Measurements from ENCODE around the gene SART3.
"Not testable (repeated sequence)": the region's sequence is repeated elsewhere in the genome, so short reads cannot be mapped to it uniquely, and the experiment has no call there.

Gene SART3

DNA sequence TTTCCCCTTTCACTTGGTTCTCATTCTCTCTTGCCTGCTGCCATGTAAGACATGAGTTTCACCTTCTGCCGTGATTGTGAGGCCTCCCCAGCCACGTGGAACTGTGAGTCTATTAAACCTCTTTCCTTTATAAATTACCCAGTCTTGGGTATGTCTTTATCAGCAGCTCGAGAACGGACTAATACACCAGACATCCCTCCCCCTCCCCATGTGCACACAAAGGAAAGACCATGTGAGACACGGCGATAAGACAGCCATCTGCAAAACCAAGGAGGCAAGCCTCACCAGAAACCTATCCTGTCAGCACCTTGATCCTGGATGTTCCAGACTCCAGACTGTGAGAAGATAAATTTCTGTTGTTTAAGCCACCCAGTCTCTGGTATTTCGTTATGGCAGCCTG, 75.6 kb downstream of the SART3 start:
- not testable (repeated sequence) for DNase-seq

DNA sequence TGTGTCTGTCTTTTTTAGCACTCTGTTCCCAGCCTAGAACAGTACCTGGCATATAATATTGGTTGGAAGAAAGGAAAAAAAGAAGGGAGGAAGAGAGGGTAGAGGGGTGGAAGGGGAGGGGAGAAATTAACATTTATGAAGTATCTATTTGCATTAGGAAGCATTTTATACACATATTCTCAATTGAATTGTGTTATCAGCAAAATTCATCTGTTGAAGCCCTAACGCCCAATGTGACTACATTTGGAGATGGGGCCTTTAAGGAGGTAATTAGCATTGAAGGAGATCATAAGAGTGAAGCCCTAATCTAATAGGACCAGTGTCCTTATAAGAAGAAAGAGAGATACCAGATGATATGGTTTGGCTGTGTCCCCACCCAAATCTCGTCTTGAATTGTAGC, 76.1 kb downstream of the SART3 start:
- no peak for DNase-seq

DNA sequence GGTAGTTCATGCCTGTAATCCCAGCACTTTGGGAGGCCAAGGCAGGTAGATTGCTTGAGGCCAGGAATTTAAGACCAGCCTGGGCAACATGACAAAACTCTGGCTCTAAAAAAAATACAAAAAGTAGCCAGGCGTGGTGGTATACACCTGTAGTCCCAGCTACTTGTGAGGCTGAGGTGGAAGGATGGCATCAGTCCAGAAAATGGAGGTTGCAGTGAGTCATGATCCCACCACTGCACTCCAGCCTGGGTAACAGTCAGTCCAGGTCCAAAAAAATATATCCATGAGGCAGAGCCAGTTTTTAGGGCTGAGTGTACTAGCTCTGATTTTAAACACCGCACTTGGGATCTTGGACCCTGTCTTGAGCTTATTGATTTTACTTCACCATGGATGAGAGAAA, 76.5 kb downstream of the SART3 start:
- DNase-seq = no peak

DNA sequence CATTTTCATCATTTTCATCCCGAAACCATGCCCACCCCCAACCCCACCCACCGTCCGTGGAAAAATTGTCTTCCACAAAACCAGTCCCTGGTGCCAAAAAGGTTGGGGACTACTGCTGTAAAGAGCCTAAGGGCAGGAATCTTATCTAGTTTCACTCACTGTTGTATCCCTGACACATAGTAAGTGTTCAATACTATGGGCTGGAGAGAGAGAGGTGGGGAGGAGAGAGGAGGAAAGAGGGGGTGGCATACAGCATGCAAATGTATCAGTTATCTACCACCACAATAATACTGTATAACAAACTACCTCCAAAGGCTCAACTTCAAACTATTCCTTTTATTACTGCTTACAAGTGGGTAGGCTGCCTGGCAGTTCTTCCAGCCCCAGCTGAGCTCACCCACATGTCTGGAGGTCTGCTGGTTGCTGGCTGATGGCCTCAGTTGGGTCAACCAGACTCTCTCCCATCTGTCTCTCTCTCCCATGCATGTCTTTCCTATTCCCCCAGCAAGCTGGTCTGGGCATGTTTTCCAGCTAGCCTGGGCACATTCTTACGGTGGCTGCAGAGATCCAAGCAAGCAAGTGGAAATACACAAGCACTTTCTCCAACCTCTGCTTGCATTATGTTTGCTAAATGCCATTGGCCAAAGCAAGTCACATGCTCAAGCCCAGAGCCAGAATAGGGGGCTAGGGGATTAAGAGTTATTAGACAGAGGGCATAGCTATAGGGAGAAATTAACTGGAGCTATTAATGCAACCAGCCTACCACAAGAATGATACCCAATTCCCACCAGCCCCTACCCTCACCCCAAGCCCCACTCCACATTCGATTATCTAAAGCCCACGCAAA, 77.5 kb downstream of the SART3 start:
- DNase-seq = no peak

DNA sequence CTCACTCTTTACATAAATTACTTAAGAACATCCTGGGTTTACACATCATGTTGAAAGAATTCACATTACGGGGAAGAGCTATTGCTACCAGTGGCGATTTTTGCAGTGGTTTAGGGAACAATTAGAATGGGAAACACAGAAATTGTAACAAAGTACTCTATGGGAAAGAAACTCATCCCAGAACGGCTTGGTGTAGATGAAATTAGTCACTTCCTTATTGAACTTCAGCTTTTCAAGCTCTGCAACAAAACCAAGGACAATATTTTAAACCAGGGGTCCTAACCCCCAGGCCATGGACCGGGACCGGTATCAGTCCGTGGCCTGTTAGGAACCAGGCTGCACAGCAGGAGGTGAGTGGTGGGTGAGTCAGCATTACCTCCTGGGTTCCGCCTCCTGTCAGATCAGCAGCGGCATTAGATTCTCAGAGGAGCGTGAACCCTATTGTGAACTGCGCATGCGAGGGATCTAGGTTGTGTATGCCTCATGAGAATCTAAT, 78.2 kb downstream of the SART3 start:
- no peak for DNase-seq

DNA sequence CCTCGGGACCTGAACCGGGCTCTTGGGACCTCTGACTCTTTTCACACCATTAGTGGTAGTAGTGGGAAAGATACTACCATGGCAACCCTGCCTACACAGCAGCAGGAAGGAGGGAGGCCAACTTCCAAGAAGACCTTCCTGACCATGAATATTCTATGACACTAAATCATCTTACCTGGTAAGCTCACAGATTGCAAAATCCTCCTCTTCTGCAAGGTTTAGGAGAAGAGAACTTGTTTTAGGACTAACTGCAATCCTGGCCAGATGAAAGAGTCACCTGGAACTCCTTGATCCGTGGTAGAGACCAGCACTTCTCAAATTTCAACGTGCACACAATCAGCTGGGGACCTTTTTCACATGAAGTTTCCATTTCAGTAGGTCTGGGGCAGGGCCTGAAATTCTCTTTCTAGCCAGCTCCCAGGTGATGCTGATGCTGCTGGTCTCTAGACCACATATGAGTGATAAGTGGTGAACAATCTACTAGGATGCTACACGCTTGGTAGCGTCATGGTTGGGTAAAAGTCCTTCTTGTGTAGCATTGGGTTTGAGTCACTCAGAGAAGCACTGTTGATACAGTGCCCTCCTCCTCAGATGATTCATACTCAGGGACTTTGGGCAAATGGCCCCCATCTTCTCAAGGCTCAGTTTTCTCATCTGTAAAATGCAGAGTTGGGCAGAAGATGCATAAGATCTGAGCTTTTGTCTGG, 81.5 kb downstream of the SART3 start:
- DNase-seq = no peak

DNA sequence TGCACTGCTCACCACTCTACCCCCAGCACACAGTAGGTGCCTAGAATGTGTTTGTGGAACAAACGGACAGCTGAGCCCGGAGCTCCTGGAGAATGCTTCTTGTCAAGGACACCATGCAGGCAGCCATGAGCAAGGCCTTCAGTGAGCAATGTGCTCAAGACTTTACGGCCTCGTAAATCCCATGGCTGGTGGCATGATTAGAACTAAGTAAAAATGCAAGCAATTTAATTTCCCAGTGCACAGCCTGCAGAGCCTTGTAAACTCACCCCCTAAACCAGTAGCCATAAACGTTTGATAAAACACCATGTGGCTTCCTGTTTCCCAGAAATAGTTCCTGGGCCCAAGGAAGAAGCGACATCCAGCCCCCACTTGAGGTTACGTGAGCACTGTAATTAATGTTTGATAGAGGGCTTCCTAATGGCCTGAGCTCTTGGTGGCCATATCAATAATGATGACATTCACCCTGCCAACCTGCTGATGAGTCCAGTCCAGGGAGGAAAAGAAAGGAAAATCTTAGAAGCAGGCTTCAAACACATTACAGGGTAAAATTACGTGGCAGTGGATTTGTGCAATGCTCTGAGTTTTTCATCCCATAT, 82.3 kb downstream of the SART3 start:
- no peak for DNase-seq

DNA sequence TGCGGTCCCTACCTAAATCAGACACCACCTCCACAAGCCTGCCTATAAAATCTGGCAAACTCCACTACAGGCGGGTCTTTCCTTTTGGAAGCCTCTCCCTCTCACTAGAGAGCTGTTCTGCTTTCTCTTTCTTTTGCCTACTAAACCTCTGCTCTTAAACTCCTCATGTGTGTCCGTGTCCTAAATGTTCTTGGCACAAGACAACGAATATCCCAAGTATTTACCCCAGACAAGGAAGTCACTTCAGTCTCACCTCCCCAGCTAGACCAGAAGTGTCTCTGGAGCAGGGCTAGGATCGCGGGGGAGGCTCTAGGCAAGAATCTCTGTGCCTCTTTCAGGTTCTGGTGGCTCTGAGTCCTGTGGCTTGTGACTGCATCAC, 83.1 kb downstream of the SART3 start:
- no peak for DNase-seq

DNA sequence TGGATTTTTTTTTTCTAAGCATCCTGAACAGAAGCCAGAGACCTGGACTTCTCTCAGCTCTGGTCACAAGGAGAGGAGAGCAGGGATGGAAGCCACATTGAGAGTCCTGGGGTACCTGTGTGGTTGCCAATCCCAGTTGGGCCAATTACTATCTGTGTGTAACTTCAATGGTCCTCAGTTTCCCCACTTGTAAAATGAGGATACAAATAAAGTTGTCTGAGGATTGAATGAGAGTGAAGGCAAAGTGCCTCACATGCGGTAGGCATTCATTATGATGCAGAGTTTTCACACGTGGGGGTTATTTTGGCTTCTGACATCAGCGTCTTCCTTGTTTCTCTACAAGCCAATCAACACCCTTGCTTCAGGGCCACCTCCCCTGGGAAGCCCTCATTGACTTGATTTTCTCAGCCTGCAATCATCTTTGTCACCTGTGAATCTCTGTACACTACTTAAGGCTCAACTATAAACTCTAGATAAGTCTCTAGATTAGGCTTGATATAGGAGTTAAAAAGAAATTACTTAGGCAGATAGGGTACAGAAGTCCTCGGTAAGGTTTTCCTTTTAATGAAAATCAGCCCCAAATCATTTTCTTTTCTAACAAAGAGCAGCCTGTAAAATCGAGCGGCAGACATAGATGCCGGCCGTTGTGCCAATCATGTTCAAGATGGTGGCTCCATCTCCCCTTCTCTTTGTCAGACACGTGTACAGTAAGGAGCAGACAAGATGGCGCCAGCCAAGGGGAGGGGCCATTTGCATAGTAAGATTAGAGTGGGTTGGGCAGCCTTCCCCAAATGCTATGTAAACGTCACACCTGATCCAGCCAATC, 83.7 kb downstream of the SART3 start:
- no peak for DNase-seq

DNA sequence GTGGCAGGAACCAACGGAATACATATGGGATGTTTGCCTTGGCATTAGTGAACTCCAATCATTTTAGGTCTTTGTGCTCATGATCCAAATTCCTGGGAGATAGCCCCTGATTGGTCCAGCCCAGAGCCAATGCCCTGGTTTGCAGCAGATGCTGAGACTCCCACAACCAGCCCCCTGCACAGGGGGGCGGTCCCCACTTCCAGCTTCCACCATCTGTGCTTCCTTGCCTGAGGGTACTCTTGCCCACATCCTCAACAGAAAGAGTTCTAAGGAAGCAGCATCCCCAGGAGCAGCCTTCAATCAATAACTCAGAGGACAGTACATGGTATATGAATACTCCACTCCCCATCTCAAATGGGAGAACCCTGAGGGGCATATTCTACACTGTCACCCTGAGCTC, 85.6 kb downstream of the SART3 start:
- DNase-seq = no peak

DNA sequence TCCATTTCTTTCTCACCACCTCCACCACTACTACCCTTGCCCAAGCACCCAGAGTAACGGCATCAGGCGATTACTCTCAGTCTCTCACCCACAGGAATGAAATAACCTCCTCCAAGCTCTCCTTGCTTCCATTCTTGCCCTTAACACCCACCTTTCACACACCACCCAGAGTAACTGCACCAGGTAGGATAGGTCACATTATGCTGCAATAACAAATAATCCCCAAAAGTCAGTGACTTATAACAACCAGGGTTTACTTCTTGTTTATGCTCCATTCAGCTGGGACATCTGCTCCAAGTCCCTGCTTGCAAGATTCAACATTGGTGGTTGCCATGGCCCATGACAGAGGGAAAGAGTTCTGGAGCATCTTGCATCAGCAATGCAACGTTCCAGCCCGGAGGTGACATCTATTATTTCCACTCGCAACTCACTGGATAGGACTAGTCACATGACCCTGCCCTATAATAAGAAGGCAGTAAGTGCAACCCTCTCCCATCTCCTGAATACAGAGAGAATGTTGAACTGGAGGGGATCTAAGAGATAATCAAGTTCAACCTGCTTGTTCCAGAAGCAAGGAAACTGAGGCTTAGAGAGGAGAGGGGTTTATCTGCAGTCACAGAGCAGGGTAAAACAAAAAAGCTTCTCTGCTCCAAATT, 87.4 kb downstream of the SART3 start:
- DNase-seq = no peak

Measured in CD4-positive, alpha-beta T cell treated with Interleukin-10 for 1 hour (primary cell).